H9 (cell line): ENCODE measurements around the gene CAMTA1. TPM values are rescaled to one million over a fixed set of nuclear protein-coding genes. Genes with fewer than 3 reads are reported as not detected.
A peak's percentile ranks its signal among the peaks of the same experiment; 100 is the strongest.

ENCODE experiments used
- DNase-seq: peaks from one replicate; pipeline ENCODE4 v3.0.0-alpha.2; 2017
- H2AFZ ChIP-seq: one replicate; pipeline ENCODE4 v1.6.1; 2013; ENCODE audit warnings: mild to moderate bottlenecking, low read length, control low read depth, moderate library complexity
- H2AK5ac ChIP-seq: 2 replicates; pipeline ENCODE4 v1.6.1; 2013; ENCODE audit warnings: low read length, control low read depth, mixed read lengths; ENCODE audit not compliant: insufficient read length
- H2BK120ac ChIP-seq: one replicate; pipeline ENCODE4 v1.6.1; 2013; ENCODE audit warnings: low read depth, mild to moderate bottlenecking, low read length, control low read depth, inconsistent platforms; ENCODE audit not compliant: poor library complexity, severe bottlenecking
- H2BK12ac ChIP-seq: 2 replicates; pipeline ENCODE4 v1.6.1; 2013; ENCODE audit warnings: low read length, control low read depth, mixed read lengths, low read depth; ENCODE audit not compliant: insufficient read length
- H2BK15ac ChIP-seq: 2 replicates; pipeline ENCODE4 v1.6.1; 2013; ENCODE audit warnings: low read depth, low read length, control low read depth
- H2BK20ac ChIP-seq: one replicate; pipeline ENCODE4 v1.6.1; 2013; ENCODE audit warnings: low read depth, mild to moderate bottlenecking, low read length, control low read depth, inconsistent platforms; ENCODE audit not compliant: poor library complexity, severe bottlenecking
- H2BK5ac ChIP-seq: 2 replicates; pipeline ENCODE4 v1.6.1; 2013; ENCODE audit warnings: low read length, control low read depth, mixed read lengths; ENCODE audit not compliant: insufficient read length
- H3K14ac ChIP-seq: 2 replicates; pipeline ENCODE4 v1.6.1; 2013; ENCODE audit warnings: low read length, control low read depth; ENCODE audit not compliant: insufficient read depth
- H3K18ac ChIP-seq: 2 replicates; pipeline ENCODE4 v1.6.1; 2013; ENCODE audit warnings: low read depth, mild to moderate bottlenecking, mixed read lengths, low read length, control low read depth; ENCODE audit not compliant: insufficient read length
- H3K23ac ChIP-seq: 2 replicates; pipeline ENCODE4 v1.6.1; 2013; ENCODE audit warnings: low read length, control low read depth, mixed read lengths, low read depth; ENCODE audit not compliant: insufficient read length
- H3K23me2 ChIP-seq: 2 replicates; pipeline ENCODE4 v1.6.1; 2013; ENCODE audit warnings: low read depth, mild to moderate bottlenecking, mixed read lengths, low read length, control low read depth; ENCODE audit not compliant: insufficient read length, poor library complexity, severe bottlenecking
- H3K27ac ChIP-seq: 2 replicates; pipeline ENCODE4 v1.5.1; 2013; ENCODE audit warnings: low read length, control low read depth, mixed read lengths, low read depth; ENCODE audit not compliant: insufficient read length
- H3K27me3 ChIP-seq: 2 replicates; pipeline ENCODE4 v1.6.1; 2013; ENCODE audit warnings: low read length, control low read depth, inconsistent platforms; ENCODE audit not compliant: insufficient read depth
- H3K4ac ChIP-seq: 2 replicates; pipeline ENCODE4 v1.6.1; 2013; ENCODE audit warnings: low read depth, mild to moderate bottlenecking, control low read depth, inconsistent platforms, low read length, moderate library complexity
- H3K4me1 ChIP-seq: 2 replicates; pipeline ENCODE4 v1.6.1; 2013; ENCODE audit warnings: low read length, control low read depth, inconsistent platforms; ENCODE audit not compliant: insufficient read depth
- H3K4me2 ChIP-seq: 2 replicates; pipeline ENCODE4 v1.6.1; 2013; ENCODE audit warnings: low read length, control low read depth, mixed read lengths; ENCODE audit not compliant: insufficient read length, insufficient read depth
- H3K56ac ChIP-seq: 2 replicates; pipeline ENCODE4 v1.6.1; 2013; ENCODE audit warnings: low read depth, mild to moderate bottlenecking, mixed read lengths, low read length, control low read depth; ENCODE audit not compliant: insufficient read length
- H3K79me1 ChIP-seq: 2 replicates; pipeline ENCODE4 v1.6.1; 2013; ENCODE audit warnings: low read depth, mild to moderate bottlenecking, moderate library complexity, low read length, control low read depth, inconsistent platforms; ENCODE audit not compliant: insufficient read depth, poor library complexity, severe bottlenecking
- H3K79me2 ChIP-seq: 2 replicates; pipeline ENCODE4 v1.6.1; 2013; ENCODE audit warnings: low read length, control low read depth, inconsistent platforms; ENCODE audit not compliant: insufficient read depth
- H3K9ac ChIP-seq: 2 replicates; pipeline ENCODE4 v1.6.1; 2013; ENCODE audit warnings: low read length, control low read depth, mixed read lengths; ENCODE audit not compliant: insufficient read length; ENCODE audit errors: extremely low read depth
- H3K9me3 ChIP-seq: one replicate; pipeline ENCODE4 v1.6.1; 2013; ENCODE audit warnings: low read depth, low read length, inconsistent platforms; ENCODE audit not compliant: control insufficient read depth
- H3T11ph ChIP-seq: one replicate; pipeline ENCODE4 v1.6.1; 2013; ENCODE audit warnings: mild to moderate bottlenecking, low read length, control low read depth, inconsistent platforms
- H4K20me1 ChIP-seq: one replicate; pipeline ENCODE4 v1.6.1; 2013; ENCODE audit not compliant: control insufficient read depth, insufficient read length, insufficient read depth
- H4K5ac ChIP-seq: 2 replicates; pipeline ENCODE4 v1.6.1; 2013; ENCODE audit warnings: low read depth, mild to moderate bottlenecking, mixed read lengths, low read length, control low read depth; ENCODE audit not compliant: insufficient read length
- H4K8ac ChIP-seq: replicated peaks from 2 replicates; pipeline ENCODE4 v1.6.1; 2013; ENCODE audit warnings: low read length, control low read depth, mixed read lengths, low read depth; ENCODE audit not compliant: insufficient read length
- H4K91ac ChIP-seq: 2 replicates; pipeline ENCODE4 v1.6.1; 2013; ENCODE audit warnings: low read depth, mild to moderate bottlenecking, moderate library complexity, mixed read lengths, low read length, control low read depth; ENCODE audit not compliant: insufficient read length
- H3K27ac Mint-ChIP-seq, 3 experiments: 2 replicates in 2 of 3; 3 replicates in 1 of 3; pipeline ENCODE4 v1.8.0; 2020 to 2021; ENCODE audit warnings: mixed read lengths in 3 of 3, mild to moderate bottlenecking in 1 of 3, moderate library complexity in 1 of 3
- H3K27me3 Mint-ChIP-seq: 2 replicates; pipeline ENCODE4 v1.8.0; 2021; ENCODE audit warnings: low read depth, mild to moderate bottlenecking, moderate library complexity, mixed read lengths
- H3K36me3 Mint-ChIP-seq, 3 experiments: 2 replicates in 2 of 3; 3 replicates in 1 of 3; pipeline ENCODE4 v1.8.0; 2020 to 2021; ENCODE audit warnings: low read depth in 3 of 3, mixed read lengths in 3 of 3; ENCODE audit not compliant: insufficient read depth in 1 of 3
- H3K4me1 Mint-ChIP-seq, 2 experiments: 2 replicates each; pipeline ENCODE4 v1.8.0; 2020; ENCODE audit warnings: mixed read lengths in 2 of 2
- H3K4me3 Mint-ChIP-seq, 2 experiments: 2 replicates in 1 of 2; 3 replicates in 1 of 2; pipeline ENCODE4 v1.8.0; 2020 to 2021; ENCODE audit warnings: mild to moderate bottlenecking in 2 of 2, mixed read lengths in 2 of 2, moderate library complexity in 1 of 2
- H3K9me3 Mint-ChIP-seq, 2 experiments: 2 replicates in 1 of 2; 3 replicates in 1 of 2; pipeline ENCODE4 v1.8.0; 2020; ENCODE audit warnings: mild to moderate bottlenecking in 2 of 2, mixed read lengths in 2 of 2, moderate library complexity in 1 of 2
- WGBS: extraction: QIAGEN DNeasy Blood & Tissue Kit; methylation state at CpG from one replicate; pipeline ENCODE4 v1.1.7; 2013; ENCODE audit warnings: missing lambda C conversion rate, low lambda C conversion rate, mixed read lengths; ENCODE audit not compliant: insufficient read length; ENCODE audit errors: extremely low coverage; 5-methylcytosine and 5-hydroxymethylcytosine counted together
- total RNA-seq: library from RNA; stranded (reverse); gene quantifications from 2 replicates; pipeline ENCODE4 v1.2.1, GENCODE V29; 2021
- TF ChIP-seq, protein P1 (sequence below): fragments of 200-600 bp; sonication (generic); conservative IDR thresholded peaks from 3 replicates; pipeline ENCODE4 v1.8.0; 2021; ENCODE audit warnings: antibody characterized with exemption, mild to moderate bottlenecking

The CAMTA1 gene
- total RNA-seq, 1 experiment from 2014 or later, result 115 TPM

DNA sequence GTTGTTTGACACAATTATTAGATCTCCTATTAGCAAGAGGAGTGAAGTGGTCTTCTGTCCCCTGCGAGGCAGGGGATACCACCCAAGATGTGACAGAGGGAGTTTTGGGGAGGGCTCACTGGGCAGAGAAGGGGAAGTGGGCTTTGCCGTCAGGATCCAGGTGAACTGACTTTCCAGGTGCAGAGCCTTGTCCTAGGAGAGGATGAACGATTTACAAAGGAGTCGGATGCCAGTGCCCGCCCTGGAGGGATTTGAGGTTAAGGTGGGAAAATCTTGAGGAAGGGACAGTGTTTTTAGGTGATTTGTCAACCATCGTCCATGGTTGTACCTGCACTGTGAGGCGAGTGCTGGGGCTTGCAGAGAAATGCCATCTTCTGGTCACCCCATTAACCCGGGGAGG, 201.0 kb downstream of the CAMTA1 start:
- H3K4ac ChIP-seq, result no peak overlapping the region
- no peak overlapping the region for H3K4me3 Mint-ChIP-seq
- H3K27me3 Mint-ChIP-seq, result no peaks in the 10 kb centered on the region; the same call in 1 of the 2 replicates
- peak overlapping the region in 2 of 3 experiments; percentile 7 to 18; a peak in 2 of 7 replicates for H3K27ac Mint-ChIP-seq
- H3T11ph ChIP-seq, result no peak overlapping the region
- no peaks in the 10 kb centered on the region for H3K79me1 ChIP-seq
- H3K27ac ChIP-seq, result no peak overlapping the region
- TF ChIP-seq, protein P1, sequence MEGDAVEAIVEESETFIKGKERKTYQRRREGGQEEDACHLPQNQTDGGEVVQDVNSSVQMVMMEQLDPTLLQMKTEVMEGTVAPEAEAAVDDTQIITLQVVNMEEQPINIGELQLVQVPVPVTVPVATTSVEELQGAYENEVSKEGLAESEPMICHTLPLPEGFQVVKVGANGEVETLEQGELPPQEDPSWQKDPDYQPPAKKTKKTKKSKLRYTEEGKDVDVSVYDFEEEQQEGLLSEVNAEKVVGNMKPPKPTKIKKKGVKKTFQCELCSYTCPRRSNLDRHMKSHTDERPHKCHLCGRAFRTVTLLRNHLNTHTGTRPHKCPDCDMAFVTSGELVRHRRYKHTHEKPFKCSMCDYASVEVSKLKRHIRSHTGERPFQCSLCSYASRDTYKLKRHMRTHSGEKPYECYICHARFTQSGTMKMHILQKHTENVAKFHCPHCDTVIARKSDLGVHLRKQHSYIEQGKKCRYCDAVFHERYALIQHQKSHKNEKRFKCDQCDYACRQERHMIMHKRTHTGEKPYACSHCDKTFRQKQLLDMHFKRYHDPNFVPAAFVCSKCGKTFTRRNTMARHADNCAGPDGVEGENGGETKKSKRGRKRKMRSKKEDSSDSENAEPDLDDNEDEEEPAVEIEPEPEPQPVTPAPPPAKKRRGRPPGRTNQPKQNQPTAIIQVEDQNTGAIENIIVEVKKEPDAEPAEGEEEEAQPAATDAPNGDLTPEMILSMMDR, result no peak
- H3K23ac ChIP-seq, result no peak overlapping the region
- H3K18ac ChIP-seq, result no peak overlapping the region
- no peak overlapping the region for H2BK20ac ChIP-seq
- no peak overlapping the region for H3K4me2 ChIP-seq
- peaks cover 3% of the 10 kb centered on the region; the same call in 1 of the 2 replicates for H3K4me1 ChIP-seq
- no peak overlapping the region for H4K8ac ChIP-seq
- H3K36me3 Mint-ChIP-seq, result peaks cover 0 to 2% (median 0%) of the 10 kb centered on the region in 3 experiments; a peak in 1 of 7 replicates
- H2AK5ac ChIP-seq, result no peak overlapping the region
- no peaks in the 10 kb centered on the region for H4K20me1 ChIP-seq
- no peaks in the 10 kb centered on the region for H3K79me2 ChIP-seq
- no peak overlapping the region for H4K5ac ChIP-seq
- H3K9me3 Mint-ChIP-seq, result peaks cover 2 to 6% of the 10 kb centered on the region in 2 experiments; a peak in 4 of 5 replicates
- peaks cover 37 to 52% of the 10 kb centered on the region in 2 experiments for H3K4me1 Mint-ChIP-seq
- WGBS, result no CpG with 5 or more reads among the region's 8 CpGs
- no peak for DNase-seq
- H2BK120ac ChIP-seq, result no peak overlapping the region
- no peaks in the 10 kb centered on the region for H3K23me2 ChIP-seq
- H2BK15ac ChIP-seq, result no peak overlapping the region
- H2BK12ac ChIP-seq, result no peak overlapping the region
- no peaks in the 10 kb centered on the region for H3K27me3 ChIP-seq
- no peaks in the 10 kb centered on the region for H3K9me3 ChIP-seq
- no peak overlapping the region for H2AFZ ChIP-seq
- H4K91ac ChIP-seq, result no peak overlapping the region
- H3K14ac ChIP-seq, result no peak overlapping the region
- H3K56ac ChIP-seq, result no peak overlapping the region
- no peak overlapping the region for H3K9ac ChIP-seq
- H2BK5ac ChIP-seq, result no peak overlapping the region
